ENCODE measurements around the gene DPCD. TPM values are rescaled to one million over a fixed set of nuclear protein-coding genes. Genes with fewer than 3 reads are reported as not detected.

The DPCD gene
- total and polyA plus RNA-seq, 2 experiments from 2014 or later = 22.5 to 38.1 TPM

GRCh38 chr10:101585841-101586240, 2.3 kb upstream of the DPCD start:
- Histone ChIP-seq H3K4me2 (no peak overlapping the region), H2AFZ (no peak overlapping the region), H3K4me3 (no peak overlapping the region), H3K27ac (ENCODE audit: low read depth) (no peak overlapping the region), H3K4me1 (ENCODE audit: insufficient read depth) (peaks cover 23% of the 10 kb centered on the region), H3K9me2 (ENCODE audit: insufficient read depth) (no peaks in the 10 kb centered on the region), H3F3A (replicated peaks; ENCODE audit: low read depth) (no peaks in the 10 kb centered on the region), H3K27me3 (ENCODE audit: insufficient read depth) (no peaks in the 10 kb centered on the region), H3K36me3 (ENCODE audit: insufficient read depth) (no peaks in the 10 kb centered on the region; the same call in none of the 2 replicates), H4K20me1 (replicated peaks; ENCODE audit: insufficient read depth) (no peaks in the 10 kb centered on the region; the same call in 1 of the 2 replicates), H3K79me2 (replicated peaks; ENCODE audit: insufficient read depth) (peaks cover 16% of the 10 kb centered on the region; the same call in 1 of the 2 replicates)
- Mint-ChIP-seq H3K27ac (no peak overlapping the region), H3K9me3 (no peaks in the 10 kb centered on the region), H3K27me3 (ENCODE audit: insufficient read depth, low read depth, poor library complexity) (peaks cover 10% of the 10 kb centered on the region), H3K4me1 (peaks cover 26% of the 10 kb centered on the region), H3K4me3 (peak overlapping the region; percentile 12; the same call in 1 of the 3 replicates), H3K36me3 (ENCODE audit: low read depth) (peaks cover 17% of the 10 kb centered on the region)
- DNase-seq (ENCODE audit: low spot score) = no peak
- no peak for ATAC-seq
- no peak for TF ChIP-seq ZNF114 (CRISPR knock-in tag; IDR thresholded peaks at IDR 0.05)

- no peaks in the 10 kb centered on the region for H3K9me3 Mint-ChIP-seq
- peaks cover 10% of the 10 kb centered on the region for H3K27me3 Mint-ChIP-seq (ENCODE audit: insufficient read depth, low read depth, poor library complexity)
- peaks cover 14% of the 10 kb centered on the region for H3K4me1 ChIP-seq (ENCODE audit: insufficient read depth)
- H3K4me3 Mint-ChIP-seq = peak overlapping the region; percentile 98
- peaks cover 13% of the 10 kb centered on the region for H3K4me1 Mint-ChIP-seq
- peak overlapping the region; percentile 99 for H3K4me3 ChIP-seq
- H3K79me2 ChIP-seq (replicated peaks; ENCODE audit: insufficient read depth) = peaks cover 16% of the 10 kb centered on the region; the same call in 1 of the 2 replicates
- H3F3A ChIP-seq (replicated peaks; ENCODE audit: low read depth) = no peaks in the 10 kb centered on the region
- ATAC-seq (no peak), DNase-seq (ENCODE audit: low spot score) (no peak)
- H4K20me1 ChIP-seq (replicated peaks; ENCODE audit: insufficient read depth) = no peaks in the 10 kb centered on the region
- no peak overlapping the region for H3K27ac Mint-ChIP-seq
- H3K36me3 ChIP-seq (ENCODE audit: insufficient read depth) = no peaks in the 10 kb centered on the region; the same call in none of the 2 replicates
- H2AFZ ChIP-seq = peak overlapping the region; percentile 96
- no peak overlapping the region for H3K27ac ChIP-seq (ENCODE audit: low read depth)
- H3K4me2 ChIP-seq = peak overlapping the region; percentile 91
- H3K9me2 ChIP-seq (ENCODE audit: insufficient read depth) = no peaks in the 10 kb centered on the region
- no peaks in the 10 kb centered on the region for H3K27me3 ChIP-seq (ENCODE audit: insufficient read depth)
- peaks cover 12% of the 10 kb centered on the region for H3K36me3 Mint-ChIP-seq (ENCODE audit: low read depth)
- TF ChIP-seq REST (IDR thresholded peaks at IDR 0.05; ENCODE audit: unreplicated experiment) (no peak), JUNB (IDR thresholded peaks at IDR 0.05; ENCODE audit: unreplicated experiment) (no peak), ETS1 (IDR thresholded peaks at IDR 0.05) (no peak), CTCF (conservative IDR thresholded peaks at IDR 0.05; ENCODE audit: low read depth in 2 of 2) (no peak), CREB1 (CRISPR knock-in tag; IDR thresholded peaks at IDR 0.05; ENCODE audit: low read depth) (no peak), NANOG (IDR thresholded peaks at IDR 0.05; ENCODE audit: borderline replicate concordance) (no peak), POLR2AphosphoS5 (IDR thresholded peaks at IDR 0.05; ENCODE audit: low read depth) (no peak), EZH2phosphoT487 (IDR thresholded peaks at IDR 0.05; ENCODE audit: unreplicated experiment) (no peak), EZH2 (IDR thresholded peaks at IDR 0.05; ENCODE audit: low read depth, unreplicated experiment) (no peak), ZNF114 (CRISPR knock-in tag; IDR thresholded peaks at IDR 0.05) (no peak), ZNF331 (CRISPR knock-in tag; IDR thresholded peaks at IDR 0.05; ENCODE audit: low read depth) (no peak), STAT1 (IDR thresholded peaks at IDR 0.05; ENCODE audit: unreplicated experiment) (no peak)
Measured at GRCh38 chr10:101588879-101589278, 758 bp downstream of the DPCD start.

Measured in GM23338 (cell line).